HepG2 (cell line): ENCODE data around the gene CAMSAP2. TPM values are rescaled to one million over a fixed set of nuclear protein-coding genes. Genes with fewer than 3 reads are reported as not detected.

Experiments used
- AHR ChIP-seq: IDR thresholded peaks from 2 replicates; pipeline ENCODE4 v1.6.1; 2018; ENCODE audit warnings: missing genetic modification reagents, missing compliant biosample characterization
- CHD2 ChIP-seq: IDR thresholded peaks from 2 replicates; pipeline ENCODE4 v1.6.1; 2011; ENCODE audit warnings: low read depth, low read length, improper control_type of control experiment
- KDM6A ChIP-seq: IDR thresholded peaks from 2 replicates; pipeline ENCODE4 v1.6.1; 2016; ENCODE audit warnings: low read depth
- KLF12 ChIP-seq: sonication (generic); formaldehyde crosslinking; IDR thresholded peaks from 2 replicates; pipeline ENCODE4 v1.4.0; 2020; ENCODE audit warnings: missing genetic modification reagents, borderline replicate concordance
- MYNN ChIP-seq: sonication (generic); formaldehyde crosslinking; IDR thresholded peaks from 2 replicates; pipeline ENCODE4 v1.4.0; 2020; ENCODE audit warnings: mild to moderate bottlenecking, low read depth, missing genetic modification reagents
- PCBP1 ChIP-seq: fragments of 200-400 bp; formaldehyde crosslinking; IDR thresholded peaks from 2 replicates; pipeline ENCODE4 v1.6.1; 2017; ENCODE audit warnings: mild to moderate bottlenecking, low read depth, low read length, borderline replicate concordance
- RAD21 ChIP-seq: fragments of 450-650 bp; formaldehyde crosslinking; IDR thresholded peaks from 2 replicates; pipeline ENCODE4 v1.5.0; 2020; ENCODE audit warnings: mild to moderate bottlenecking
- SRY ChIP-seq: sonication (generic); formaldehyde crosslinking; IDR thresholded peaks from 2 replicates; pipeline ENCODE4 v1.8.0; 2022; ENCODE audit warnings: mild to moderate bottlenecking, missing genetic modification reagents
- U2AF2 ChIP-seq: fragments of 200-400 bp; formaldehyde crosslinking; IDR thresholded peaks from 2 replicates; pipeline ENCODE4 v1.6.1; 2017; ENCODE audit warnings: low read depth, mild to moderate bottlenecking, low read length
- ZFP36 ChIP-seq: fragments of 150-350 bp; IDR thresholded peaks from 2 replicates; pipeline ENCODE4 v1.6.1; 2018; ENCODE audit warnings: borderline replicate concordance, low read length, low read depth; ENCODE audit not compliant: partially characterized antibody
- ZNF138 ChIP-seq: sonication (generic); formaldehyde crosslinking; IDR thresholded peaks from 2 replicates; pipeline ENCODE4 v1.5.0; 2020; ENCODE audit warnings: mild to moderate bottlenecking, low read depth, missing genetic modification reagents
- ZNF207 ChIP-seq: fragments of 450-650 bp; IDR thresholded peaks from 2 replicates; pipeline ENCODE4 v1.6.1; 2016; ENCODE audit warnings: antibody characterized with exemption, borderline replicate concordance
- ZNF430 ChIP-seq: sonication (generic); formaldehyde crosslinking; IDR thresholded peaks from 2 replicates; pipeline ENCODE4 v1.9.0; 2021; ENCODE audit warnings: mild to moderate bottlenecking, missing genetic modification reagents
- ZNF44 ChIP-seq: sonication (generic); formaldehyde crosslinking; IDR thresholded peaks from 2 replicates; pipeline ENCODE4 v1.5.1; 2020; ENCODE audit warnings: mild to moderate bottlenecking, missing genetic modification reagents
- ZNF615 ChIP-seq: sonication (generic); formaldehyde crosslinking; IDR thresholded peaks from 2 replicates; pipeline ENCODE4 v1.5.0; 2020; ENCODE audit warnings: mild to moderate bottlenecking, missing genetic modification reagents, borderline replicate concordance
- ZNF670 ChIP-seq: sonication (generic); formaldehyde crosslinking; IDR thresholded peaks from 2 replicates; pipeline ENCODE4 v1.8.0; 2022; ENCODE audit warnings: mild to moderate bottlenecking, missing genetic modification reagents, borderline replicate concordance
- ZNF709 ChIP-seq: sonication (generic); formaldehyde crosslinking; IDR thresholded peaks from 2 replicates; pipeline ENCODE4 v1.5.0; 2020; ENCODE audit warnings: mild to moderate bottlenecking, missing genetic modification reagents
- polyA plus RNA-seq, 8 experiments: library from polyadenylated mRNA; depleted of rRNA in 3 of 8; stranded (reverse) in 7 of 8; unstranded in 1 of 8; fragments of >200 nt; fragmentation: Illumina TruSeq in 4 of 8; extraction: Trizol in 4 of 8; gene quantifications; 2 replicates each; pipeline versions ENCODE4 v1.2.1 to v1.2.3, GENCODE V29; 2011 to 2016; ENCODE audit warnings: low read depth in 4 of 8, missing spikeins in 1 of 8, mixed read lengths in 1 of 8; ENCODE audit not compliant: insufficient read depth in 1 of 8
- total RNA-seq, 5 experiments: library from RNA; depleted of rRNA; stranded (reverse); fragments of >200 nt; fragmentation: Illumina TruSeq; extraction: Trizol; gene quantifications; 2 replicates each; pipeline ENCODE4 v1.2.3, GENCODE V29; 2016; ENCODE audit warnings: low read depth in 1 of 5
- TF ChIP-seq, protein P1 (sequence below): sonication (generic); formaldehyde crosslinking; IDR thresholded peaks from 2 replicates; pipeline ENCODE4 v1.5.1; 2020; ENCODE audit warnings: missing genetic modification reagents, mild to moderate bottlenecking, borderline replicate concordance
- TF ChIP-seq, protein P2 (sequence below), 2 experiments: sonication (generic) in 1 of 2; formaldehyde crosslinking in 1 of 2; IDR thresholded peaks; 2 replicates each; pipeline versions ENCODE4 v1.4.0 to v1.6.1; 2018 to 2020; ENCODE audit warnings: missing genetic modification reagents in 2 of 2, borderline replicate concordance in 1 of 2, low read depth in 1 of 2, mild to moderate bottlenecking in 1 of 2, missing biosample characterization in 1 of 2
- TF ChIP-seq, protein P3 (sequence below): sonication (generic); formaldehyde crosslinking; IDR thresholded peaks from 2 replicates; pipeline ENCODE4 v1.5.1; 2020; ENCODE audit warnings: missing genetic modification reagents, mild to moderate bottlenecking, borderline replicate concordance
- TF ChIP-seq, protein P4 (sequence below): sonication (generic); formaldehyde crosslinking; IDR thresholded peaks from 2 replicates; pipeline ENCODE4 v1.8.0; 2022; ENCODE audit warnings: missing genetic modification reagents, mild to moderate bottlenecking, borderline replicate concordance

The CAMSAP2 gene
- total and polyA plus RNA-seq, 2 of the 13 experiments (the other 11 are each of a cell fraction or from before 2014, with no cell fraction given): 3.4 to 8.2 TPM

DNA sequence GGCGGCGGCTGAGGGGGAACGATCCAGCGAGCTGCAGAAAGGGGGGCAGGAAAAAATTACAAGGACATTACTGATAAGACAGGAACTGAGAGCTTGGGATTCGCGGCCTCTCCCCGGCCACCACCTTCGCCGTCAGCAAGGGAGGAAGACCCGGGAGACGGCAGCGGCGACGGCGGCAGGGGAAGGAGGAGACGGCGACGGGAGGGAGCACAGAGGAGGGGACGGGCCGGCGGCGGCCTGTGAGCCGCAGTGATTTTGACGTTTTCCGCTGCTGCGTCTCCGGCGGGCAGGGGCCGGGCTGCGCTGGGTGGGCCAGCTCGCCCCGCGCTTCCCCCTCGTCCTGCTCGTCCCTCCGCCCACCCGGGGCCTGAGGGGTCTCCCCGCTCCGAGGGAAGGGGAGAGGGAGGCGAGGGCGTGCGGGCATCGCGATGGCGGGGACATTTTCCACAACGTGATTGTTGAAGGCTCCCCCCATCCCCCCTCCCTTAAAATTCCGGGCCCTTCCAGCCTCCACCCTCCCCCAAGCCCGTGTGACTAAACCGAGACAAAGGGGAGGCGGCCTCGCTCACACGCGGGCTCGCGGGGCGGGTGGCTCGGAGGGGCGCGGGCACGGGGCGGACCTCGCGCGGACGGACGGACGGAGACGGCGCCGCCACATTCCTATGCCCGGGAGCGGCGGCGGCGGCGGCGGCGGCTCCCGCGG lies 407 bp downstream of the CAMSAP2 start (continued):
- TF ChIP-seq, protein P1, sequence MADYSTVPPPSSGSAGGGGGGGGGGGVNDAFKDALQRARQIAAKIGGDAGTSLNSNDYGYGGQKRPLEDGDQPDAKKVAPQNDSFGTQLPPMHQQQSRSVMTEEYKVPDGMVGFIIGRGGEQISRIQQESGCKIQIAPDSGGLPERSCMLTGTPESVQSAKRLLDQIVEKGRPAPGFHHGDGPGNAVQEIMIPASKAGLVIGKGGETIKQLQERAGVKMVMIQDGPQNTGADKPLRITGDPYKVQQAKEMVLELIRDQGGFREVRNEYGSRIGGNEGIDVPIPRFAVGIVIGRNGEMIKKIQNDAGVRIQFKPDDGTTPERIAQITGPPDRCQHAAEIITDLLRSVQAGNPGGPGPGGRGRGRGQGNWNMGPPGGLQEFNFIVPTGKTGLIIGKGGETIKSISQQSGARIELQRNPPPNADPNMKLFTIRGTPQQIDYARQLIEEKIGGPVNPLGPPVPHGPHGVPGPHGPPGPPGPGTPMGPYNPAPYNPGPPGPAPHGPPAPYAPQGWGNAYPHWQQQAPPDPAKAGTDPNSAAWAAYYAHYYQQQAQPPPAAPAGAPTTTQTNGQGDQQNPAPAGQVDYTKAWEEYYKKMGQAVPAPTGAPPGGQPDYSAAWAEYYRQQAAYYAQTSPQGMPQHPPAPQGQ (CRISPR knock-in tag): no peak
- TF ChIP-seq ZNF207 (no peak), ZNF615 (CRISPR knock-in tag) (no peak), U2AF2 (no peak), ZNF430 (CRISPR knock-in tag) (peak; percentile 41), ZNF670 (CRISPR knock-in tag) (peak; percentile 48; the same call in 1 of the 2 replicates), RAD21 (peak; percentile 14; the same call in 1 of the 2 replicates), SRY (CRISPR knock-in tag) (no peak), AHR (CRISPR knock-in tag) (0 out of 2 replicates have a peak, but pooled peaks have one; percentile 63), ZNF709 (CRISPR knock-in tag) (no peak; the same call in 1 of the 2 replicates), ZNF138 (CRISPR knock-in tag) (0 out of 2 replicates have a peak, but pooled peaks have one; percentile 63), CHD2 (peak; percentile 85), KDM6A (CRISPR knock-in tag) (no peak), ZFP36 (no peak), PCBP1 (peak; percentile 74; the same call in 1 of the 2 replicates), ZNF44 (CRISPR knock-in tag) (no peak), KLF12 (no peak), MYNN (CRISPR knock-in tag) (no peak; the same call in 1 of the 2 replicates)
- TF ChIP-seq, protein P2, sequence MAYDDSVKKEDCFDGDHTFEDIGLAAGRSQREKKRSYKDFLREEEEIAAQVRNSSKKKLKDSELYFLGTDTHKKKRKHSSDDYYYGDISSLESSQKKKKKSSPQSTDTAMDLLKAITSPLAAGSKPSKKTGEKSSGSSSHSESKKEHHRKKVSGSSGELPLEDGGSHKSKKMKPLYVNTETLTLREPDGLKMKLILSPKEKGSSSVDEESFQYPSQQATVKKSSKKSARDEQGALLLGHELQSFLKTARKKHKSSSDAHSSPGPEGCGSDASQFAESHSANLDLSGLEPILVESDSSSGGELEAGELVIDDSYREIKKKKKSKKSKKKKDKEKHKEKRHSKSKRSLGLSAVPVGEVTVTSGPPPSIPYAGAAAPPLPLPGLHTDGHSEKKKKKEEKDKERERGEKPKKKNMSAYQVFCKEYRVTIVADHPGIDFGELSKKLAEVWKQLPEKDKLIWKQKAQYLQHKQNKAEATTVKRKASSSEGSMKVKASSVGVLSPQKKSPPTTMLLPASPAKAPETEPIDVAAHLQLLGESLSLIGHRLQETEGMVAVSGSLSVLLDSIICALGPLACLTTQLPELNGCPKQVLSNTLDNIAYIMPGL (CRISPR knock-in tag; IDR thresholded peaks at IDR 0.05; ENCODE audit: borderline replicate concordance in 1 of 2, low read depth in 1 of 2): peak; percentile 49 to 65; a peak in 1 of 4 replicates
- TF ChIP-seq, protein P3, sequence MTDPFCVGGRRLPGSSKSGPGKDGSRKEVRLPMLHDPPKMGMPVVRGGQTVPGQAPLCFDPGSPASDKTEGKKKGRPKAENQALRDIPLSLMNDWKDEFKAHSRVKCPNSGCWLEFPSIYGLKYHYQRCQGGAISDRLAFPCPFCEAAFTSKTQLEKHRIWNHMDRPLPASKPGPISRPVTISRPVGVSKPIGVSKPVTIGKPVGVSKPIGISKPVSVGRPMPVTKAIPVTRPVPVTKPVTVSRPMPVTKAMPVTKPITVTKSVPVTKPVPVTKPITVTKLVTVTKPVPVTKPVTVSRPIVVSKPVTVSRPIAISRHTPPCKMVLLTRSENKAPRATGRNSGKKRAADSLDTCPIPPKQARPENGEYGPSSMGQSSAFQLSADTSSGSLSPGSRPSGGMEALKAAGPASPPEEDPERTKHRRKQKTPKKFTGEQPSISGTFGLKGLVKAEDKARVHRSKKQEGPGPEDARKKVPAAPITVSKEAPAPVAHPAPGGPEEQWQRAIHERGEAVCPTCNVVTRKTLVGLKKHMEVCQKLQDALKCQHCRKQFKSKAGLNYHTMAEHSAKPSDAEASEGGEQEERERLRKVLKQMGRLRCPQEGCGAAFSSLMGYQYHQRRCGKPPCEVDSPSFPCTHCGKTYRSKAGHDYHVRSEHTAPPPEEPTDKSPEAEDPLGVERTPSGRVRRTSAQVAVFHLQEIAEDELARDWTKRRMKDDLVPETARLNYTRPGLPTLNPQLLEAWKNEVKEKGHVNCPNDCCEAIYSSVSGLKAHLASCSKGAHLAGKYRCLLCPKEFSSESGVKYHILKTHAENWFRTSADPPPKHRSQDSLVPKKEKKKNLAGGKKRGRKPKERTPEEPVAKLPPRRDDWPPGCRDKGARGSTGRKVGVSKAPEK: no peak
- TF ChIP-seq, protein P4, sequence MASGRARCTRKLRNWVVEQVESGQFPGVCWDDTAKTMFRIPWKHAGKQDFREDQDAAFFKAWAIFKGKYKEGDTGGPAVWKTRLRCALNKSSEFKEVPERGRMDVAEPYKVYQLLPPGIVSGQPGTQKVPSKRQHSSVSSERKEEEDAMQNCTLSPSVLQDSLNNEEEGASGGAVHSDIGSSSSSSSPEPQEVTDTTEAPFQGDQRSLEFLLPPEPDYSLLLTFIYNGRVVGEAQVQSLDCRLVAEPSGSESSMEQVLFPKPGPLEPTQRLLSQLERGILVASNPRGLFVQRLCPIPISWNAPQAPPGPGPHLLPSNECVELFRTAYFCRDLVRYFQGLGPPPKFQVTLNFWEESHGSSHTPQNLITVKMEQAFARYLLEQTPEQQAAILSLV (CRISPR knock-in tag): no peak
